Endothelial cell of umbilical vein (primary cell): ENCODE measurements around the gene ANKRD50. TPM values are rescaled to one million over a fixed set of nuclear protein-coding genes. Genes with fewer than 3 reads are reported as not detected.

Experiments
- BruUV-seq: library from RNA; stranded (reverse); fragments of 400-500 nt; replicated peaks from 2 replicates; lab custom pipeline; 2021; lab: Mats Ljungman, UMichigan
- CTCF ChIA-PET: fragments of 300-600, 350-600 bp; sonication (Branson Sonifier 250); formaldehyde crosslinking; loops from one replicate; lab custom pipeline; 2021; ENCODE audit warnings: antibody characterized with exemption, inconsistent platforms; lab: Charles Lee
- POLR2A ChIA-PET: fragments of 300-600, 350-600 bp; sonication (Branson Sonifier 250); formaldehyde crosslinking; loops from one replicate; lab custom pipeline; 2021; ENCODE audit warnings: antibody characterized with exemption, inconsistent platforms; lab: Charles Lee
- DNase-seq: peaks from one replicate; pipeline ENCODE4 v3.0.0-alpha.2; 2011; ENCODE audit warnings: low read depth, low spot score
- FAIRE-seq: peaks from 2 replicates; lab custom pipeline; 2011; peaks lifted over from hg19 to GRCh38; lab: Jason Lieb, UNC
- H2AFZ ChIP-seq: 2 replicates; pipeline ENCODE4 v1.6.0; 2012; ENCODE audit warnings: low read depth, low read length, control low read depth, inconsistent platforms
- H3K27ac ChIP-seq: 2 replicates; pipeline ENCODE4 v1.5.1; 2011; ENCODE audit warnings: low read depth, mild to moderate bottlenecking, control low read depth, low read length, moderate library complexity; ENCODE audit not compliant: insufficient read depth
- H3K27me3 ChIP-seq, 2 experiments: 2 replicates each; pipeline versions ENCODE4 v1.6.0 to v1.6.1; 2011; ENCODE audit warnings: low read length in 2 of 2, mixed read lengths in 1 of 2; ENCODE audit not compliant: control insufficient read depth in 2 of 2, insufficient read depth in 2 of 2
- H3K36me3 ChIP-seq, 2 experiments: 2 replicates in 1 of 2; 3 replicates in 1 of 2; pipeline ENCODE4 v1.5.1; 2011; ENCODE audit warnings: low read length in 2 of 2, mild to moderate bottlenecking in 1 of 2, moderate library complexity in 1 of 2; ENCODE audit not compliant: control insufficient read depth in 2 of 2, insufficient read depth in 2 of 2; ENCODE audit errors: extremely low read depth in 1 of 2
- H3K4me1 ChIP-seq: 3 replicates; pipeline ENCODE4 v1.5.1; 2011; ENCODE audit warnings: mild to moderate bottlenecking, low read length; ENCODE audit not compliant: control insufficient read depth, insufficient read depth; ENCODE audit errors: extremely low read depth
- H3K4me2 ChIP-seq: 2 replicates; pipeline ENCODE4 v1.6.1; 2011; ENCODE audit warnings: low read length, control low read depth, mixed read lengths; ENCODE audit not compliant: insufficient read depth
- H3K4me3 ChIP-seq, 3 experiments: fragments of 200-600 bp in 1 of 3; sonication (generic), shearing (Covaris generic) in 1 of 3; replicated peaks in 1 of 3; 2 replicates each; pipeline ENCODE4 v1.5.1; 2011 to 2016; ENCODE audit warnings: control low read depth in 3 of 3, low read length in 3 of 3, mild to moderate bottlenecking in 2 of 3, inconsistent platforms in 1 of 3, low read depth in 1 of 3, moderate library complexity in 1 of 3; ENCODE audit not compliant: insufficient read depth in 1 of 3
- H3K79me2 ChIP-seq: 2 replicates; pipeline ENCODE4 v1.6.0; 2012; ENCODE audit warnings: low read length, inconsistent platforms; ENCODE audit not compliant: control insufficient read depth, insufficient read depth
- H3K9ac ChIP-seq: replicated peaks from 2 replicates; pipeline ENCODE3; 2011; ENCODE audit warnings: low read length, control low read depth; ENCODE audit not compliant: insufficient read depth; ENCODE audit errors: extremely low read depth
- H3K9me1 ChIP-seq: replicated peaks from 3 replicates; pipeline ENCODE4 v1.6.0; 2011; ENCODE audit warnings: mild to moderate bottlenecking, low read length; ENCODE audit not compliant: control insufficient read depth, insufficient read depth; ENCODE audit errors: extremely low read depth
- H3K9me3 ChIP-seq: replicated peaks from 2 replicates; pipeline ENCODE4 v1.5.1; 2012; ENCODE audit warnings: low read length, inconsistent platforms; ENCODE audit not compliant: control insufficient read depth, insufficient read depth
- H4K20me1 ChIP-seq: replicated peaks from 2 replicates; pipeline ENCODE3; 2011; ENCODE audit warnings: mild to moderate bottlenecking, low read length; ENCODE audit not compliant: control insufficient read depth, insufficient read depth; ENCODE audit errors: extremely low read depth
- CTCF ChIP-seq, 2 donors: IDR thresholded peaks; 1 replicate in 1 of 2; 2 replicates in 1 of 2; pipeline ENCODE4 v1.5.1; 2011; ENCODE audit warnings: low read length in 2 of 2, mild to moderate bottlenecking in 2 of 2, moderate library complexity in 2 of 2, control low read depth in 1 of 2, inconsistent platforms in 1 of 2, low read depth in 1 of 2; ENCODE audit not compliant: insufficient read depth in 1 of 2; ENCODE audit errors: extremely low read depth in 1 of 2
- EZH2 ChIP-seq: IDR thresholded peaks from 2 replicates; pipeline ENCODE4 v1.6.1; 2012; ENCODE audit warnings: borderline replicate concordance, low read depth, mild to moderate bottlenecking, moderate library complexity, low read length, inconsistent platforms; ENCODE audit not compliant: severe bottlenecking
- FOS ChIP-seq: IDR thresholded peaks from 2 replicates; pipeline ENCODE4 v1.6.1; 2011; ENCODE audit warnings: mild to moderate bottlenecking, low read length, moderate library complexity, borderline replicate concordance; ENCODE audit not compliant: insufficient read depth
- GATA2 ChIP-seq: IDR thresholded peaks from 2 replicates; pipeline ENCODE4 v1.7.0; 2011; ENCODE audit warnings: low read depth, mild to moderate bottlenecking, moderate library complexity, mixed read lengths, low read length; ENCODE audit not compliant: insufficient read length, insufficient read depth
- JUN ChIP-seq: IDR thresholded peaks from 2 replicates; pipeline ENCODE4 v1.6.1; 2011; ENCODE audit warnings: borderline replicate concordance, low read depth; ENCODE audit not compliant: insufficient read length, insufficient read depth
- MAX ChIP-seq: IDR thresholded peaks from 2 replicates; pipeline ENCODE4 v1.6.1; 2011; ENCODE audit not compliant: insufficient read depth, insufficient read length
- MYC ChIP-seq: IDR thresholded peaks from one replicate; pipeline ENCODE4 v1.6.1; 2011; ENCODE audit warnings: mild to moderate bottlenecking, low read depth, low read length
- POLR2A ChIP-seq: IDR thresholded peaks from 2 replicates; pipeline ENCODE4 v1.6.1; 2012; ENCODE audit warnings: low read depth, mild to moderate bottlenecking, control low read depth, low read length
- POLR2AphosphoS5 ChIP-seq: IDR thresholded peaks from 2 replicates; pipeline ENCODE4 v1.6.1; 2012; ENCODE audit warnings: low read depth, mild to moderate bottlenecking, control low read depth, low read length, moderate library complexity; ENCODE audit not compliant: insufficient read depth
- dilution Hi-C: fragments of 300-500 bp; cut with MboI; formaldehyde crosslinking; loops from one replicate; pipeline ENCODE4 v1.15.0; 2019; ENCODE audit warnings: low sequenced_read_pairs; ENCODE audit not compliant: extremely low pct_ligation_motif_present
- intact Hi-C: fragments of 100-400 bp; cut with micrococcal nuclease; formaldehyde crosslinking; loops from one replicate; pipeline ENCODE4 v1.10.0; 2022
- polyA plus RNA-seq, 4 experiments: library from polyadenylated mRNA; depleted of rRNA in 3 of 4; stranded (reverse) in 3 of 4; unstranded in 1 of 4; fragments of >200 nt; gene quantifications; 2 replicates each; pipeline versions ENCODE4 v1.2.1 to v1.2.3, GENCODE V29; 2011 to 2012; ENCODE audit warnings: missing spikeins in 1 of 4
- total RNA-seq: library from RNA; stranded (reverse); gene quantifications from 2 replicates; pipeline ENCODE4 v1.2.3, GENCODE V29; 2021

Gene ANKRD50
- total and polyA plus RNA-seq, 2 donors (not counting 3 experiments of a cell fraction or from before 2014, with no cell fraction given) = 24.5 to 63.6 TPM

DNA sequence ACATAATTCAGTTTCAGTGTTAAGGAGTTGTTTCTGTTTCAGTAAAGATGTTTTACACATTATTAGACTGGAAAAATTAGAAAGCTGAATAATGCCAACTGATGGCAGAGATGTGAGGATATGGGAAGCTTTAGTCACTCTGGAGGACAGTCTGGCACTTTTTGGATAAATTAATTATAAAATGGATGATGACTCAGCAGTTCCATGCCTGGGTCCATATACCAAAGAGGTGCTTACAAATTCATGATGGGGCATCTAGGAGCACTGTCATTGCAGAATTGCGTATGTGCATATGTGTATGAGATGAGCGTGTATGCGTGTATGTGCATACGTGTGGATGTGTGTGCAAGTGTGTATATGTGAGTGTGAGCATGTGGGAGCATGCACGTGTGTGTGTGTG lies 31.2 kb upstream of the ANKRD50 start:
- no peak for TF ChIP-seq MYC
- no peak for TF ChIP-seq FOS
- TF ChIP-seq JUN = no peak
- TF ChIP-seq GATA2 = no peak
- dilution Hi-C loops = no loop called here
- Histone ChIP-seq H3K9me3 (no peaks in the 10 kb centered on the region), H3K4me3 (no peak overlapping the region), H3K9ac (no peak overlapping the region), H3K4me1 (no peaks in the 10 kb centered on the region), H2AFZ (no peak overlapping the region), H3K4me2 (no peak overlapping the region), H4K20me1 (no peaks in the 10 kb centered on the region), H3K9me1 (no peaks in the 10 kb centered on the region), H3K27me3 (no peaks in the 10 kb centered on the region), H3K27ac (no peak overlapping the region), H3K36me3 (no peaks in the 10 kb centered on the region), H3K79me2 (no peaks in the 10 kb centered on the region)
- intact Hi-C loops = no loop called here
- FAIRE-seq (no peak), DNase-seq (no peak)
- ChIA-PET POLR2A (no interaction called here), CTCF (no interaction called here)
- BruUV-seq = no TSS peak

- no peak overlapping the region for H3K27ac ChIP-seq
- H3K79me2 ChIP-seq = no peaks in the 10 kb centered on the region
- H3K4me1 ChIP-seq = no peaks in the 10 kb centered on the region
- no peaks in the 10 kb centered on the region for H3K27me3 ChIP-seq
- CTCF ChIA-PET = interaction anchor here (0.8 to 1.1 kb wide), 4 partner anchors 10 to 76 kb away, joined by 3 to 5 read pairs (median 3); no protein-coding TSS in a partner anchor
- no peaks in the 10 kb centered on the region for H3K9me1 ChIP-seq
- no peak overlapping the region for H2AFZ ChIP-seq
- FAIRE-seq (no peak), DNase-seq (no peak)
- no peak overlapping the region for H3K4me3 ChIP-seq
- TF ChIP-seq MAX = no peak
- no peak for TF ChIP-seq EZH2
- no peak for TF ChIP-seq FOS
- no peak for TF ChIP-seq POLR2A
- no peak for TF ChIP-seq JUN
- no peak for TF ChIP-seq POLR2AphosphoS5
- TF ChIP-seq GATA2 = no peak
- TF ChIP-seq MYC = no peak
- TF ChIP-seq CTCF (IDR thresholded peaks at IDR 0.05; ENCODE audit: extremely low read depth in 1 of 2, insufficient read depth in 1 of 2, low read depth in 1 of 2, low read length in 2 of 2) = no peak
- no peaks in the 10 kb centered on the region for H3K9me3 ChIP-seq
- no peaks in the 10 kb centered on the region for H3K36me3 ChIP-seq
- dilution Hi-C loops (no loop called here), intact Hi-C loops (no loop called here)
- no peaks in the 10 kb centered on the region for H4K20me1 ChIP-seq
- BruUV-seq = no TSS peak
- POLR2A ChIA-PET = no interaction called here
- H3K9ac ChIP-seq = no peak overlapping the region
- no peak overlapping the region for H3K4me2 ChIP-seq
These were observed 28.0 kb upstream of the ANKRD50 start for GRCh38 chr4:124740501-124740900.
